ENCODE data around the gene TPSAB1.

DNA sequence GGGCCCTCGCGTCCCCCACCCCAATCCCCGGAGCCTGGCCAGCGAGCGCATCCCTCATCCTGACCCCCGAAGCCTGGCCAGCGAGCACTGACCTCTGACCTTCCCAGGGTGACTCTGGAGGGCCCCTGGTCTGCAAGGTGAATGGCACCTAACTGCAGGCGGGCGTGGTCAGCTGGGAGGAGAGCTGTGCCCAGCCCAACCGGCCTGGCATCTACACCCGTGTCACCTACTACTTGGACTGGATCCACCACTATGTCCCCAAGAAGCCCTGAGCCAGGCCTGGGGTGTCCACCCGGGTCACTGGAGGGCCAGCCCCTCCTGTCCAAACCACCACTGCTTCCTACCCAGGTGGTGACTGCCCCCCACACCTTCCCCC is 17.7 kb downstream of the TPSAB1 start:
- TF ChIP-seq, protein P1, sequence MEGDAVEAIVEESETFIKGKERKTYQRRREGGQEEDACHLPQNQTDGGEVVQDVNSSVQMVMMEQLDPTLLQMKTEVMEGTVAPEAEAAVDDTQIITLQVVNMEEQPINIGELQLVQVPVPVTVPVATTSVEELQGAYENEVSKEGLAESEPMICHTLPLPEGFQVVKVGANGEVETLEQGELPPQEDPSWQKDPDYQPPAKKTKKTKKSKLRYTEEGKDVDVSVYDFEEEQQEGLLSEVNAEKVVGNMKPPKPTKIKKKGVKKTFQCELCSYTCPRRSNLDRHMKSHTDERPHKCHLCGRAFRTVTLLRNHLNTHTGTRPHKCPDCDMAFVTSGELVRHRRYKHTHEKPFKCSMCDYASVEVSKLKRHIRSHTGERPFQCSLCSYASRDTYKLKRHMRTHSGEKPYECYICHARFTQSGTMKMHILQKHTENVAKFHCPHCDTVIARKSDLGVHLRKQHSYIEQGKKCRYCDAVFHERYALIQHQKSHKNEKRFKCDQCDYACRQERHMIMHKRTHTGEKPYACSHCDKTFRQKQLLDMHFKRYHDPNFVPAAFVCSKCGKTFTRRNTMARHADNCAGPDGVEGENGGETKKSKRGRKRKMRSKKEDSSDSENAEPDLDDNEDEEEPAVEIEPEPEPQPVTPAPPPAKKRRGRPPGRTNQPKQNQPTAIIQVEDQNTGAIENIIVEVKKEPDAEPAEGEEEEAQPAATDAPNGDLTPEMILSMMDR (IDR thresholded peaks at IDR 0.05; ENCODE audit: borderline replicate concordance, extremely low read depth, low read length, poor library complexity, severe bottlenecking) = no peak
- TF ChIP-seq EZH2 (IDR thresholded peaks at IDR 0.05; ENCODE audit: borderline replicate concordance, low read depth, low read length, severe bottlenecking) = no peak
